ENCODE measurements around the gene NOS1AP. TPM values are rescaled to one million over a fixed set of nuclear protein-coding genes. Genes with fewer than 3 reads are reported as not detected.

Gene NOS1AP
- polyA plus RNA-seq, 1 donor, result 1.1 TPM

- no peak for DNase-seq
These were observed 196.5 kb downstream of the NOS1AP start for GRCh38 chr1:162265983-162266382.

GRCh38 chr1:162270016-162270770, 200.7 kb downstream of the NOS1AP start:
- DNase-seq, result no peak

GRCh38 chr1:162271972-162272371, 202.5 kb downstream of the NOS1AP start:
- no peak for DNase-seq

- DNase-seq, result no peak
These were observed 202.9 kb downstream of the NOS1AP start for GRCh38 chr1:162272419-162272818.

GRCh38 chr1:162275622-162276175, 206.2 kb downstream of the NOS1AP start:
- DNase-seq, result no peak

- DNase-seq, result no peak
These were observed 207.0 kb downstream of the NOS1AP start for GRCh38 chr1:162276493-162276892.

GRCh38 chr1:162279136-162279498, 209.6 kb downstream of the NOS1AP start:
- DNase-seq, result no peak

GRCh38 chr1:162281426-162281825, 211.9 kb downstream of the NOS1AP start:
- DNase-seq, result no peak

- no peak for DNase-seq
These were observed 214.2 kb downstream of the NOS1AP start for GRCh38 chr1:162283657-162284056.

- no peak for DNase-seq
These were observed 214.9 kb downstream of the NOS1AP start for GRCh38 chr1:162284206-162284955.

GRCh38 chr1:162285149-162285561, 215.7 kb downstream of the NOS1AP start:
- DNase-seq, result no peak

- DNase-seq, result no peak
These were observed 221.5 kb downstream of the NOS1AP start for GRCh38 chr1:162291000-162291399.

- DNase-seq, result peak; percentile 7
These were observed 222.9 kb downstream of the NOS1AP start for GRCh38 chr1:162292422-162292849.

- no peak for DNase-seq
These were observed 223.7 kb downstream of the NOS1AP start for GRCh38 chr1:162293073-162293692.

- no peak for DNase-seq
These were observed 224.5 kb downstream of the NOS1AP start for GRCh38 chr1:162294015-162294414.

GRCh38 chr1:162297208-162297607, 227.7 kb downstream of the NOS1AP start:
- DNase-seq, result no peak

GRCh38 chr1:162298266-162298665, 228.8 kb downstream of the NOS1AP start:
- DNase-seq, result no peak

- no peak for DNase-seq
These were observed 229.5 kb downstream of the NOS1AP start for GRCh38 chr1:162299018-162299417.

GRCh38 chr1:162300057-162300917, 230.8 kb downstream of the NOS1AP start:
- DNase-seq, result no peak

GRCh38 chr1:162301696-162302095, 232.2 kb downstream of the NOS1AP start:
- no peak for DNase-seq

GRCh38 chr1:162302306-162303003, 233.0 kb downstream of the NOS1AP start:
- DNase-seq, result no peak

- DNase-seq, result no peak
These were observed 233.5 kb downstream of the NOS1AP start for GRCh38 chr1:162303004-162303344.
